H1 (cell line): Measurements from ENCODE around the gene EXOC1L. TPM values are rescaled to one million over a fixed set of nuclear protein-coding genes. Genes with fewer than 3 reads are reported as not detected.

Source experiments
- ASH2L ChIP-seq: fragments of 200-600, 300-600 bp; sonication (generic); IDR thresholded peaks from one replicate; pipeline ENCODE4 v1.7.1; 2017; ENCODE audit warnings: low read length
- BRCA1 ChIP-seq: IDR thresholded peaks from 2 replicates; pipeline ENCODE4 v1.6.1; 2012; ENCODE audit warnings: low read depth, low read length, improper control_type of control experiment
- RNF2 ChIP-seq: fragments of 200-900, 300-1000 bp; sonication (generic); IDR thresholded peaks from 2 replicates; pipeline ENCODE4 v1.7.1; 2016; ENCODE audit warnings: borderline replicate concordance, low read depth, mild to moderate bottlenecking, antibody characterized with exemption, low read length; ENCODE audit not compliant: poor library complexity, severe bottlenecking; ENCODE audit errors: missing control alignments
- SP2 ChIP-seq: IDR thresholded peaks from 2 replicates; pipeline ENCODE4 v1.6.1; 2012; ENCODE audit warnings: mild to moderate bottlenecking, low read length, inconsistent platforms
- YY1 ChIP-seq: IDR thresholded peaks from 2 replicates; pipeline ENCODE4 v1.6.1; 2011; ENCODE audit warnings: low read depth, mild to moderate bottlenecking, low read length
- polyA plus RNA-seq, 7 experiments: library from polyadenylated mRNA; depleted of rRNA in 3 of 7; stranded (reverse) in 5 of 7; unstranded in 2 of 7; fragments of >200 nt in 5 of 7; fragments of 200-250 nt in 2 of 7; gene quantifications; 1 replicate in 5 of 7; 2 replicates in 1 of 7; 4 replicates in 1 of 7; pipeline versions ENCODE4 v1.2.1 to v1.2.3, GENCODE V29; 2011 to 2013; ENCODE audit warnings: missing spikeins in 2 of 7, mixed read lengths in 2 of 7
- total RNA-seq: library from RNA; stranded (reverse); fragmentation: NEBNext Ultra II Directional; extraction: Animal tissue kit (Norgen Biotek cat#: 25700); gene quantifications from 2 replicates; pipeline ENCODE4 v1.2.1, GENCODE V29; 2021

Gene EXOC1L
- total and polyA plus RNA-seq, 2 of the 8 experiments (the other 6 are each of a cell fraction or from before 2014, with no cell fraction given), result 0.08 TPM; not detected in 1

- TF ChIP-seq ASH2L (no peak), RNF2 (no peak), YY1 (no peak), BRCA1 (no peak), SP2 (no peak)
Observed at GRCh38 chr4:55879224-55879623, 59.6 kb downstream of the EXOC1L start (continued).
